Measurements from ENCODE around the gene C12orf57. TPM values are rescaled to one million over a fixed set of nuclear protein-coding genes. Genes with fewer than 3 reads are reported as not detected.
A peak's percentile ranks its signal among the peaks of the same experiment; 100 is the strongest.
"Not testable (repeated sequence)": the region's sequence is repeated elsewhere in the genome, so short reads cannot be mapped to it uniquely, and the experiment has no call there.

Gene C12orf57
- polyA plus RNA-seq (ENCODE audit: insufficient read depth in 1 of 5, insufficient read length in 5 of 5, low replicate concordance in 1 of 5) = 100 to 1,000 TPM; 179 to 281 (median 188) TPM
- long read RNA-seq, donor 1, transcript C12orf57-201 (3 exons, 560 nt) = major isoform, 190 of 278 reads
- long read RNA-seq, donor 1, transcript C12orf57-202 (3 exons, 662 nt) = minor isoform, 47 of 278 reads
- long read RNA-seq, donor 1, partial matches to known transcripts = 34 of 278 reads
- long read RNA-seq, donor 1, other reads (novel, unspliced or antisense) = 0 of 278 reads
- long read RNA-seq, donor 2, transcript C12orf57-201 (3 exons, 560 nt) = major isoform, 111 of 140 reads
- long read RNA-seq, donor 2, transcript C12orf57-202 (3 exons, 662 nt) = minor isoform, 20 of 140 reads
- long read RNA-seq, donor 2, partial matches to known transcripts = 6 of 140 reads
- long read RNA-seq, donor 2, other reads (novel, unspliced or antisense) = 0 of 140 reads
- long read RNA-seq, donor 3, transcript C12orf57-201 (3 exons, 560 nt) = major isoform, 140 of 206 reads
- long read RNA-seq, donor 3, transcript C12orf57-204 (3 exons, 551 nt) = minor isoform, 6 of 206 reads
- long read RNA-seq, donor 3, transcript C12orf57-202 (3 exons, 662 nt) = minor isoform, 25 of 206 reads
- long read RNA-seq, donor 3, partial matches to known transcripts = 31 of 206 reads
- long read RNA-seq, donor 3, other reads (novel, unspliced or antisense) = 0 of 206 reads
- long read RNA-seq, donor 4, transcript C12orf57-202 (3 exons, 662 nt) = minor isoform, 14 of 135 reads
- long read RNA-seq, donor 4, transcript C12orf57-201 (3 exons, 560 nt) = major isoform, 105 of 135 reads
- long read RNA-seq, donor 4, partial matches to known transcripts = 11 of 135 reads
- long read RNA-seq, donor 4, other reads (novel, unspliced or antisense) = 0 of 135 reads
- long read RNA-seq, donor 5, transcript C12orf57-201 (3 exons, 560 nt) = major isoform, 279 of 371 reads
- long read RNA-seq, donor 5, transcript C12orf57-204 (3 exons, 551 nt) = minor isoform, 6 of 371 reads
- long read RNA-seq, donor 5, transcript C12orf57-202 (3 exons, 662 nt) = minor isoform, 67 of 371 reads
- long read RNA-seq, donor 5, partial matches to known transcripts = 15 of 371 reads
- long read RNA-seq, donor 5, other reads (novel, unspliced or antisense) = 0 of 371 reads
- long read RNA-seq, donor 6, transcript C12orf57-201 (3 exons, 560 nt) = major isoform, 265 of 321 reads
- long read RNA-seq, donor 6, transcript C12orf57-202 (3 exons, 662 nt) = minor isoform, 37 of 321 reads
- long read RNA-seq, donor 6, partial matches to known transcripts = 14 of 321 reads
- long read RNA-seq, donor 6, other reads (novel, unspliced or antisense) = 0 of 321 reads
- long read RNA-seq, donor 7, transcript C12orf57-201 (3 exons, 560 nt) = major isoform, 61 of 85 reads
- long read RNA-seq, donor 7, transcript C12orf57-202 (3 exons, 662 nt) = minor isoform, 19 of 85 reads
- long read RNA-seq, donor 7, partial matches to known transcripts = 0 of 85 reads
- long read RNA-seq, donor 7, other reads (novel, unspliced or antisense) = 0 of 85 reads
- long read RNA-seq, donor 8, transcript C12orf57-201 (3 exons, 560 nt) = major isoform, 62 of 80 reads
- long read RNA-seq, donor 8, transcript C12orf57-202 (3 exons, 662 nt) = minor isoform, 12 of 80 reads
- long read RNA-seq, donor 8, partial matches to known transcripts = 5 of 80 reads
- long read RNA-seq, donor 8, other reads (novel, unspliced or antisense) = 0 of 80 reads

GRCh38 chr12:6943722-6944380 lies at the start of gene C12orf57, which contains the start of gene RNU7-1:
C12orf57 (plus strand) TSS chr12:6944022; CDS start chr12:6944122, 100 bp downstream.
RNU7-1 (plus strand) TSS chr12:6943816.
- DNase-seq = peak; percentile 88 to 92

- DNase-seq = no peak
These were observed 49.5 kb upstream of the C12orf57 start for GRCh38 chr12:6894321-6894720.

GRCh38 chr12:6896846-6897435 lies 46.9 kb upstream of the C12orf57 start:
- no peak for DNase-seq

GRCh38 chr12:6899427-6899826 lies 44.4 kb upstream of the C12orf57 start:
- no peak for DNase-seq

GRCh38 chr12:6899837-6900519 lies 43.8 kb upstream of the C12orf57 start:
- DNase-seq = peak; percentile 58 to 61

GRCh38 chr12:6902448-6902847 lies 41.4 kb upstream of the C12orf57 start:
- DNase-seq = no peak

- DNase-seq = no peak
These were observed 40.1 kb upstream of the C12orf57 start for GRCh38 chr12:6903722-6904121.

- peak; percentile 95 to 97 for DNase-seq
These were observed 39.2 kb upstream of the C12orf57 start, which contains the start of gene LRRC23 for GRCh38 chr12:6904280-6905276. LRRC23 (plus strand) TSS chr12:6904822; CDS start chr12:6905634, 812 bp downstream.

- no peak for DNase-seq
These were observed 38.3 kb upstream of the C12orf57 start for GRCh38 chr12:6905414-6906040.

- DNase-seq = not testable (repeated sequence)
These were observed 35.7 kb upstream of the C12orf57 start for GRCh38 chr12:6908141-6908540.

- no peak for DNase-seq
These were observed 34.2 kb upstream of the C12orf57 start for GRCh38 chr12:6909421-6910145.

GRCh38 chr12:6912164-6912935 lies 31.5 kb upstream of the C12orf57 start:
- DNase-seq = no peak

- peak in 1 of 2 donors; percentile 38 for DNase-seq
These were observed 29.4 kb upstream of the C12orf57 start, which contains the start of gene ENO2 for GRCh38 chr12:6914246-6914946. ENO2 (plus strand) TSS chr12:6914580; CDS start chr12:6915833, 1,253 bp downstream.

GRCh38 chr12:6914947-6915788 lies 28.7 kb upstream of the C12orf57 start:
- DNase-seq = no peak
